Right lobe of liver (tissue), 6 donors: ENCODE data around the gene CST8. TPM values are rescaled to one million over a fixed set of nuclear protein-coding genes. Genes with fewer than 3 reads are reported as not detected.

Experiments used
- ATAC-seq, 4 donors: fragments of 200-7000 bp; cut with Tn5 transposase; one replicate each; pipeline ENCODE4 v1.9.1; 2020; ENCODE audit warnings: mild to moderate bottlenecking in 4 of 4, moderate library complexity in 4 of 4
- DNase-seq, 3 donors: peaks; one replicate each; pipeline ENCODE4 v3.0.0-alpha.2; 2020
- H3K27ac ChIP-seq, 3 donors: fragments of 200-600 bp; one replicate each; pipeline ENCODE4 v1.8.0; 2022
- H3K27me3 ChIP-seq, 2 donors: fragments of 200-600 bp; one replicate each; pipeline ENCODE4 v1.8.0; 2022
- H3K36me3 ChIP-seq, 4 donors: fragments of 200-600 bp; sonication (generic) in 1 of 4; one replicate each; pipeline versions ENCODE4 v1.5.1 to v1.8.0; 2017 to 2022; ENCODE audit warnings: control low read depth in 1 of 4
- H3K4me1 ChIP-seq, 4 donors: fragments of 200-600 bp; sonication (generic) in 1 of 4; one replicate each; pipeline versions ENCODE4 v1.5.1 to v1.8.0; 2017 to 2022; ENCODE audit warnings: control low read depth in 1 of 4
- H3K4me3 ChIP-seq, 3 donors: fragments of 200-600 bp; one replicate each; pipeline ENCODE4 v1.8.0; 2022
- H3K9me3 ChIP-seq, 4 donors: fragments of 200-600 bp; sonication (generic) in 1 of 4; one replicate each; pipeline versions ENCODE4 v1.5.1 to v1.8.0; 2017 to 2022; ENCODE audit warnings: control low read depth in 1 of 4
- CTCF ChIP-seq, 4 donors: fragments of 200-600 bp in 3 of 4; fragments of 450-650 bp in 1 of 4; IDR thresholded peaks; one replicate each; pipeline versions ENCODE4 v1.5.1 to v1.8.0; 2016 to 2022; ENCODE audit warnings: antibody characterized with exemption in 4 of 4, mild to moderate bottlenecking in 2 of 4
- POLR2A ChIP-seq: fragments of 450-650 bp; IDR thresholded peaks from one replicate; pipeline ENCODE4 v1.6.1; 2017; ENCODE audit warnings: antibody characterized with exemption, mild to moderate bottlenecking
- WGBS: methylation state at CpG from one replicate; pipeline ENCODE4 v1.1.6; 2018; ENCODE audit warnings: low coverage, low lambda C conversion rate; ENCODE audit not compliant: insufficient coverage; ENCODE audit errors: missing lambda C conversion rate; 5-methylcytosine and 5-hydroxymethylcytosine counted together
- intact Hi-C, 2 donors: fragments of 100-400 bp; cut with DNase I; formaldehyde crosslinking; loops; one replicate each; pipeline versions ENCODE4 v1.11.2 to v1.14.1; 2022
- total RNA-seq, 6 experiments: library from RNA; depleted of rRNA in 2 of 6; stranded (reverse); fragments of >200 nt in 2 of 6; fragmentation: NEBNext Ultra II Directional in 3 of 6; extraction: Animal tissue kit (Norgen Biotek cat#: 25700) in 3 of 6; gene quantifications; one replicate each; pipeline versions ENCODE4 v1.1.0 to v1.2.4, GENCODE V29; 2016 to 2023
- donor health status: DM: no; HTN: yes; CAD: no.
- donor health status: DM: no; HTN: no; CAD: no.
- donor health status: DM: no; HTN: no; CAD: no.
- donor health status: DM: no; HTN: yes; CAD: no.
- donor health status: DM: no; HTN: yes; CAD: no.

Gene CST8
- total RNA-seq, 6 experiments from 2014 or later, result not detected

GRCh38 chr20:23476015-23476754 is 14.7 kb upstream of the CST8 start:
- no peaks in the 10 kb centered on the region for H3K4me1 ChIP-seq
- H3K27me3 ChIP-seq, result no peaks in the 10 kb centered on the region
- TF ChIP-seq POLR2A, result no peak
- no peak for TF ChIP-seq CTCF (IDR thresholded peaks at IDR 0.05)
- 43% methylated on average over 6 of the region's 6 CpGs for WGBS
- no peak overlapping the region for H3K27ac ChIP-seq
- H3K9me3 ChIP-seq, result no peaks in the 10 kb centered on the region
- intact Hi-C loops, result no loop called here
- DNase-seq, result no peak
- H3K4me3 ChIP-seq, result no peak overlapping the region
- no peaks in the 10 kb centered on the region for H3K36me3 ChIP-seq
- ATAC-seq, result no peak

- no peaks in the 10 kb centered on the region for H3K27me3 ChIP-seq
- H3K4me3 ChIP-seq, result no peak overlapping the region
- intact Hi-C loops, result no loop called here
- TF ChIP-seq CTCF (IDR thresholded peaks at IDR 0.05) (no peak), POLR2A (no peak)
- H3K36me3 ChIP-seq, result no peaks in the 10 kb centered on the region
- WGBS, result 40% methylated on average over 1 of the region's 3 CpGs
- H3K4me1 ChIP-seq, result no peaks in the 10 kb centered on the region
- H3K9me3 ChIP-seq, result no peaks in the 10 kb centered on the region
- ATAC-seq (no peak), DNase-seq (no peak)
- H3K27ac ChIP-seq, result no peak overlapping the region
Measured at GRCh38 chr20:23477223-23477622, 13.7 kb upstream of the CST8 start.

GRCh38 chr20:23479043-23479442 is 11.9 kb upstream of the CST8 start:
- Histone ChIP-seq H3K36me3 (no peaks in the 10 kb centered on the region), H3K4me3 (no peak overlapping the region), H3K27ac (no peak overlapping the region), H3K9me3 (no peaks in the 10 kb centered on the region), H3K27me3 (no peaks in the 10 kb centered on the region), H3K4me1 (no peaks in the 10 kb centered on the region)
- DNase-seq (no peak), ATAC-seq (no peak)
- intact Hi-C loops, result no loop called here
- 57% methylated on average over 1 of the region's 4 CpGs for whole genome bisulfite sequencing
- TF ChIP-seq CTCF (IDR thresholded peaks at IDR 0.05), result no peak
- no peak for TF ChIP-seq POLR2A

GRCh38 chr20:23482138-23482537 is 8.8 kb upstream of the CST8 start:
- DNase-seq (no peak), ATAC-seq (no peak)
- Histone ChIP-seq H3K27ac (no peak overlapping the region), H3K36me3 (no peaks in the 10 kb centered on the region), H3K9me3 (no peaks in the 10 kb centered on the region), H3K27me3 (no peaks in the 10 kb centered on the region), H3K4me1 (no peaks in the 10 kb centered on the region), H3K4me3 (no peak overlapping the region)
- 21% methylated on average over 2 of the region's 2 CpGs for WGBS
- TF ChIP-seq POLR2A, result no peak
- no peak for TF ChIP-seq CTCF (IDR thresholded peaks at IDR 0.05)
- intact Hi-C loops, result no loop called here
